Loucy (cell line): ENCODE measurements around the gene TIAM1.

Experiments used
- H2AFZ ChIP-seq: fragments of 200-600 bp; sonication (generic); 2 replicates; pipeline ENCODE4 v1.6.0; 2016; ENCODE audit warnings: antibody characterized with exemption, mild to moderate bottlenecking, low read length, moderate library complexity
- H3F3A ChIP-seq: fragments of 200-600 bp; 2 replicates; pipeline ENCODE4 v1.6.0; 2016; ENCODE audit warnings: antibody characterized with exemption, low read depth, mild to moderate bottlenecking
- H3K27me3 ChIP-seq: fragments of 200-600 bp; sonication (generic); 2 replicates; pipeline ENCODE4 v1.6.1; 2014; ENCODE audit warnings: low read length, mild to moderate bottlenecking; ENCODE audit not compliant: insufficient read depth, poor library complexity, severe bottlenecking
- H3K36me3 ChIP-seq: fragments of 200-600 bp; sonication (generic); 2 replicates; pipeline ENCODE4 v1.6.1; 2016; ENCODE audit warnings: low read length; ENCODE audit not compliant: insufficient read depth
- H3K4me1 ChIP-seq: fragments of 200-600 bp; sonication (generic); 2 replicates; pipeline ENCODE4 v1.5.1; 2014; ENCODE audit warnings: low read length, mild to moderate bottlenecking; ENCODE audit not compliant: insufficient read depth, poor library complexity, severe bottlenecking
- H3K4me2 ChIP-seq: fragments of 200-600 bp; sonication (generic); 2 replicates; pipeline ENCODE4 v1.6.0; 2014; ENCODE audit warnings: antibody characterized with exemption, low read length, low read depth, mild to moderate bottlenecking; ENCODE audit not compliant: poor library complexity, severe bottlenecking
- H3K4me3 ChIP-seq: fragments of 200-600 bp; sonication (generic); 2 replicates; pipeline ENCODE4 v1.5.1; 2014; ENCODE audit warnings: low read length, mild to moderate bottlenecking, mixed read lengths; ENCODE audit not compliant: poor library complexity, severe bottlenecking
- H3K79me2 ChIP-seq: fragments of 200-600 bp; sonication (generic); 2 replicates; pipeline ENCODE4 v1.6.1; 2014; ENCODE audit warnings: low read length; ENCODE audit not compliant: insufficient read depth
- H3K9ac ChIP-seq: fragments of 200-600 bp; sonication (generic); 2 replicates; pipeline ENCODE4 v1.6.0; 2014; ENCODE audit warnings: mild to moderate bottlenecking, low read depth, low read length, moderate library complexity; ENCODE audit not compliant: poor library complexity, severe bottlenecking
- H3K9me2 ChIP-seq: fragments of 200-600 bp; sonication (generic); replicated peaks from 2 replicates; pipeline ENCODE4 v1.6.1; 2016; ENCODE audit warnings: low read depth, low read length, mixed read lengths
- H3K9me3 ChIP-seq: fragments of 200-600 bp; sonication (generic); 2 replicates; pipeline ENCODE4 v1.6.1; 2014; ENCODE audit warnings: mild to moderate bottlenecking, antibody characterized with exemption, low read length, low read depth; ENCODE audit not compliant: insufficient read depth
- H4K20me1 ChIP-seq: fragments of 200-600 bp; sonication (generic); 2 replicates; pipeline ENCODE4 v1.6.0; 2014; ENCODE audit warnings: antibody characterized with exemption, low read length, mild to moderate bottlenecking; ENCODE audit not compliant: insufficient read depth, poor library complexity, severe bottlenecking
- EZH2phosphoT487 ChIP-seq: fragments of 200-600 bp; IDR thresholded peaks from 2 replicates; pipeline ENCODE4 v1.6.1; 2018; ENCODE audit warnings: antibody characterized with exemption, mild to moderate bottlenecking, moderate library complexity, borderline replicate concordance
- TF ChIP-seq, protein P1 (sequence below): fragments of 200-600 bp; sonication (generic); conservative IDR thresholded peaks from 2 replicates; pipeline ENCODE4 v1.5.1; 2014; ENCODE audit warnings: mild to moderate bottlenecking, antibody characterized with exemption, low read length

Gene TIAM1

DNA sequence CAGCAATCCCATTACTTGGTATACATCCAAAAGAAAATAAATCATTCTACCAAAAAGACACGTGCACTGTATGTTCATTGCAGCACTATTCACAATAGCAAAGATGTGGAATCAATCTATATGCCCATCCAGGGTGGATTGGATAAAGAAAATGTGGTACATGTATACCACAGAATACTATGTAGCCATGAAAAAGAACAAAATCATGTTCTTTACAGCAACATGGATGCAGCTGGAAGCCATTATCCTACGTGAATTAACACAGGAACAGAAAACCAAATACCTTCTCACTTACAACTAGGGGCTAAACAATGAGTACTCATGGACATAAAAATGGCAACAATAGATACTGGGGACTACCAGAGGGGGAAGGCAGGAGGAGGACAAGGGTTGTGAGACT is 147.3 kb downstream of the TIAM1 start:
- H3K4me1 ChIP-seq = no peaks in the 10 kb centered on the region

GRCh38 chr21:31195334-31196015 is 148.6 kb downstream of the TIAM1 start:
- H2AFZ ChIP-seq = no peak overlapping the region
- no peak for TF ChIP-seq EZH2phosphoT487
- TF ChIP-seq, protein P1, sequence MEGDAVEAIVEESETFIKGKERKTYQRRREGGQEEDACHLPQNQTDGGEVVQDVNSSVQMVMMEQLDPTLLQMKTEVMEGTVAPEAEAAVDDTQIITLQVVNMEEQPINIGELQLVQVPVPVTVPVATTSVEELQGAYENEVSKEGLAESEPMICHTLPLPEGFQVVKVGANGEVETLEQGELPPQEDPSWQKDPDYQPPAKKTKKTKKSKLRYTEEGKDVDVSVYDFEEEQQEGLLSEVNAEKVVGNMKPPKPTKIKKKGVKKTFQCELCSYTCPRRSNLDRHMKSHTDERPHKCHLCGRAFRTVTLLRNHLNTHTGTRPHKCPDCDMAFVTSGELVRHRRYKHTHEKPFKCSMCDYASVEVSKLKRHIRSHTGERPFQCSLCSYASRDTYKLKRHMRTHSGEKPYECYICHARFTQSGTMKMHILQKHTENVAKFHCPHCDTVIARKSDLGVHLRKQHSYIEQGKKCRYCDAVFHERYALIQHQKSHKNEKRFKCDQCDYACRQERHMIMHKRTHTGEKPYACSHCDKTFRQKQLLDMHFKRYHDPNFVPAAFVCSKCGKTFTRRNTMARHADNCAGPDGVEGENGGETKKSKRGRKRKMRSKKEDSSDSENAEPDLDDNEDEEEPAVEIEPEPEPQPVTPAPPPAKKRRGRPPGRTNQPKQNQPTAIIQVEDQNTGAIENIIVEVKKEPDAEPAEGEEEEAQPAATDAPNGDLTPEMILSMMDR = no peak
- no peak overlapping the region for H3K4me2 ChIP-seq
- H4K20me1 ChIP-seq = no peaks in the 10 kb centered on the region
- H3K9me3 ChIP-seq = no peaks in the 10 kb centered on the region
- H3K4me3 ChIP-seq = no peak overlapping the region
- H3K4me1 ChIP-seq = no peaks in the 10 kb centered on the region
- H3K36me3 ChIP-seq = peaks cover 29% of the 10 kb centered on the region; the same call in 1 of the 2 replicates
- H3K27me3 ChIP-seq = no peaks in the 10 kb centered on the region
- no peak overlapping the region for H3K9ac ChIP-seq
- no peaks in the 10 kb centered on the region for H3K79me2 ChIP-seq
- no peaks in the 10 kb centered on the region for H3F3A ChIP-seq
- H3K9me2 ChIP-seq = no peaks in the 10 kb centered on the region

More for the DNA sequence above, 147.3 kb downstream of the TIAM1 start:
- Histone ChIP-seq H3K9ac (no peak overlapping the region), H3K79me2 (no peaks in the 10 kb centered on the region), H3K4me2 (no peak overlapping the region), H3F3A (no peaks in the 10 kb centered on the region), H4K20me1 (no peaks in the 10 kb centered on the region), H2AFZ (no peak overlapping the region), H3K9me2 (no peaks in the 10 kb centered on the region), H3K9me3 (no peaks in the 10 kb centered on the region), H3K27me3 (no peaks in the 10 kb centered on the region), H3K36me3 (peaks cover 24% of the 10 kb centered on the region; the same call in 1 of the 2 replicates), H3K4me3 (no peak overlapping the region)
- TF ChIP-seq EZH2phosphoT487 = no peak
- TF ChIP-seq, protein P1 = no peak

- no peak overlapping the region for H3K4me2 ChIP-seq
These were observed 149.4 kb downstream of the TIAM1 start for GRCh38 chr21:31194510-31195293.

More at GRCh38 chr21:31194510-31195293, 149.4 kb downstream of the TIAM1 start:
- no peaks in the 10 kb centered on the region for H3K9me2 ChIP-seq
- no peaks in the 10 kb centered on the region for H3K4me1 ChIP-seq
- H3K9me3 ChIP-seq = no peaks in the 10 kb centered on the region
- peaks cover 29% of the 10 kb centered on the region; the same call in 1 of the 2 replicates for H3K36me3 ChIP-seq
- no peak overlapping the region for H3K4me3 ChIP-seq
- no peaks in the 10 kb centered on the region for H3F3A ChIP-seq
- no peak overlapping the region for H2AFZ ChIP-seq
- H4K20me1 ChIP-seq = no peaks in the 10 kb centered on the region
- TF ChIP-seq EZH2phosphoT487 = no peak
- TF ChIP-seq, protein P1 = no peak
- H3K9ac ChIP-seq = no peak overlapping the region
- no peaks in the 10 kb centered on the region for H3K79me2 ChIP-seq
- no peaks in the 10 kb centered on the region for H3K27me3 ChIP-seq
